ENCODE measurements around the gene CCDC148. TPM values are rescaled to one million over a fixed set of nuclear protein-coding genes. Genes with fewer than 3 reads are reported as not detected.

The CCDC148 gene
- polyA plus RNA-seq, 3 donors, result not detected

- Histone ChIP-seq H4K20me1 (ENCODE audit: insufficient read depth, low read length) (no peaks in the 10 kb centered on the region), H3K9me3 (replicated peaks in 1 of 2; ENCODE audit: control insufficient read depth in 1 of 2, insufficient read depth in 1 of 2, low read length in 2 of 2) (no peaks in the 10 kb centered on the region), H3K4me2 (replicated peaks; ENCODE audit: extremely low read depth, low read length, poor library complexity, severe bottlenecking) (no peak overlapping the region), H3K4me1 (ENCODE audit: control insufficient read depth in 1 of 2, insufficient read depth in 2 of 2, low read length in 2 of 2) (no peaks in the 10 kb centered on the region), H3K36me3 (replicated peaks in 1 of 2; ENCODE audit: control insufficient read depth in 1 of 2, insufficient read depth in 2 of 2, low read length in 2 of 2) (no peaks in the 10 kb centered on the region), H3K9ac (ENCODE audit: insufficient read depth, low read length, poor library complexity, severe bottlenecking) (no peak overlapping the region), H3K27ac (ENCODE audit: low read depth in 1 of 2, low read length in 2 of 2) (no peak overlapping the region), H3K79me2 (ENCODE audit: insufficient read depth, low read length) (no peaks in the 10 kb centered on the region), H3K4me3 (replicated peaks in 1 of 3; ENCODE audit: low read depth in 2 of 3, low read length in 3 of 3) (no peak overlapping the region), H2AFZ (ENCODE audit: insufficient read depth, low read depth, low read length, poor library complexity, severe bottlenecking) (no peak overlapping the region), H3K27me3 (ENCODE audit: control insufficient read depth in 2 of 2, insufficient read depth in 2 of 2, low read length in 2 of 2) (no peaks in the 10 kb centered on the region)
- Mint-ChIP-seq H3K9me3 (peaks cover 0 to 11% (median 7%) of the 10 kb centered on the region in 7 donors), H3K4me3 (no peak overlapping the region), H3K36me3 (no peaks in the 10 kb centered on the region), H3K27ac (no peak overlapping the region), H3K4me1 (no peaks in the 10 kb centered on the region), H3K27me3 (ENCODE audit: low read depth in 3 of 3) (no peaks in the 10 kb centered on the region)
- no peak for DNase-seq
- WGBS (ENCODE audit: insufficient coverage), result 80% methylated on average over 1 of the region's 2 CpGs
- intact Hi-C loops (cut with micrococcal nuclease), result no loop called here
- TF ChIP-seq CTCF (IDR thresholded peaks at IDR 0.05), result no peak
Observed at GRCh38 chr2:158325782-158326340, 130.7 kb downstream of the CCDC148 start.

GRCh38 chr2:158325031-158325781, 131.3 kb downstream of the CCDC148 start:
- Mint-ChIP-seq H3K36me3 (no peaks in the 10 kb centered on the region), H3K4me1 (no peaks in the 10 kb centered on the region), H3K4me3 (no peak overlapping the region), H3K27ac (no peak overlapping the region), H3K27me3 (ENCODE audit: low read depth in 3 of 3) (no peaks in the 10 kb centered on the region), H3K9me3 (peaks cover 0 to 7% (median 3%) of the 10 kb centered on the region in 7 donors)
- H2AFZ ChIP-seq (ENCODE audit: insufficient read depth, low read depth, low read length, poor library complexity, severe bottlenecking), result no peak overlapping the region
- H3K27me3 ChIP-seq (ENCODE audit: control insufficient read depth in 2 of 2, insufficient read depth in 2 of 2, low read length in 2 of 2), result no peaks in the 10 kb centered on the region
- H3K4me3 ChIP-seq (replicated peaks in 1 of 3; ENCODE audit: low read depth in 2 of 3, low read length in 3 of 3), result no peak overlapping the region
- H3K36me3 ChIP-seq (replicated peaks in 1 of 2; ENCODE audit: control insufficient read depth in 1 of 2, insufficient read depth in 2 of 2, low read length in 2 of 2), result no peaks in the 10 kb centered on the region
- WGBS (ENCODE audit: insufficient coverage), result 100% methylated on average over 4 of the region's 5 CpGs
- no peak for DNase-seq
- no peak for TF ChIP-seq CTCF (IDR thresholded peaks at IDR 0.05)
- intact Hi-C loops (cut with micrococcal nuclease), result no loop called here
- no peaks in the 10 kb centered on the region for H3K4me1 ChIP-seq (ENCODE audit: control insufficient read depth in 1 of 2, insufficient read depth in 2 of 2, low read length in 2 of 2)
- H4K20me1 ChIP-seq (ENCODE audit: insufficient read depth, low read length), result no peaks in the 10 kb centered on the region
- H3K9me3 ChIP-seq (replicated peaks in 1 of 2; ENCODE audit: control insufficient read depth in 1 of 2, insufficient read depth in 1 of 2, low read length in 2 of 2), result no peaks in the 10 kb centered on the region
- no peaks in the 10 kb centered on the region for H3K79me2 ChIP-seq (ENCODE audit: insufficient read depth, low read length)
- no peak overlapping the region for H3K9ac ChIP-seq (ENCODE audit: insufficient read depth, low read length, poor library complexity, severe bottlenecking)
- no peak overlapping the region for H3K4me2 ChIP-seq (replicated peaks; ENCODE audit: extremely low read depth, low read length, poor library complexity, severe bottlenecking)
- no peak overlapping the region for H3K27ac ChIP-seq (ENCODE audit: low read depth in 1 of 2, low read length in 2 of 2)
